NCI-H524 (cell line): Measurements from ENCODE around the gene MAP10.
"Not testable (repeated sequence)": the region's sequence is repeated elsewhere in the genome, so short reads cannot be mapped to it uniquely, and the experiment has no call there.

ENCODE experiments used
- DNase-seq, 2 experiments: peaks; one replicate each; lab custom pipeline; 2025; lab: John Stamatoyannopoulos, UW

Gene MAP10

GRCh38 chr1:232805269-232806185 is at the start of gene MAP10:
Gene MAP10 (plus strand): TSS chr1:232805416. CDS start chr1:232805450, 34 bp downstream.
- DNase-seq: peak; percentile 29 to 84

- peak; percentile 3 to 74 for DNase-seq
Observed at GRCh38 chr1:232764458-232765251, 40.6 kb upstream of the MAP10 start.

DNA sequence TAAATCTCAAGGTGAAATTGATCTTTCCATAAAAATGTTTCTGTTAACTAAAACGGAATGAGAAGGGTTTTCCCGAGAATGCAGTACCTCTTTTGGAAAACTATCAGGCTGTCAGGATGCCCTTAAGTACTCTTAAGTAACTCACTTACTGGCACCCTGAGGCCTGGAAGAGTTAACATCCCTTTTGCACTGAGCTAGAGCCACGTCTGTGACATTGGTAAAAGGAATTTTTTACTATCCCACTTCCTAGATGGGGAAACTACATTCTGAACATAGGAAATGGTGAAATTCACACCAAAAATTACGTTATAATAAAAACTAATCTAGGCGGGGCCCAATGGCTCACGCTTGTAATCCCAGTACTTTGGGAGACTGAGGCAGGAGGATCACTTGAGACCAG is 39.7 kb upstream of the MAP10 start:
- DNase-seq: no peak

GRCh38 chr1:232766241-232766890 is 38.9 kb upstream of the MAP10 start:
- DNase-seq: no peak

GRCh38 chr1:232766904-232767303 is 38.3 kb upstream of the MAP10 start:
- no peak for DNase-seq

DNA sequence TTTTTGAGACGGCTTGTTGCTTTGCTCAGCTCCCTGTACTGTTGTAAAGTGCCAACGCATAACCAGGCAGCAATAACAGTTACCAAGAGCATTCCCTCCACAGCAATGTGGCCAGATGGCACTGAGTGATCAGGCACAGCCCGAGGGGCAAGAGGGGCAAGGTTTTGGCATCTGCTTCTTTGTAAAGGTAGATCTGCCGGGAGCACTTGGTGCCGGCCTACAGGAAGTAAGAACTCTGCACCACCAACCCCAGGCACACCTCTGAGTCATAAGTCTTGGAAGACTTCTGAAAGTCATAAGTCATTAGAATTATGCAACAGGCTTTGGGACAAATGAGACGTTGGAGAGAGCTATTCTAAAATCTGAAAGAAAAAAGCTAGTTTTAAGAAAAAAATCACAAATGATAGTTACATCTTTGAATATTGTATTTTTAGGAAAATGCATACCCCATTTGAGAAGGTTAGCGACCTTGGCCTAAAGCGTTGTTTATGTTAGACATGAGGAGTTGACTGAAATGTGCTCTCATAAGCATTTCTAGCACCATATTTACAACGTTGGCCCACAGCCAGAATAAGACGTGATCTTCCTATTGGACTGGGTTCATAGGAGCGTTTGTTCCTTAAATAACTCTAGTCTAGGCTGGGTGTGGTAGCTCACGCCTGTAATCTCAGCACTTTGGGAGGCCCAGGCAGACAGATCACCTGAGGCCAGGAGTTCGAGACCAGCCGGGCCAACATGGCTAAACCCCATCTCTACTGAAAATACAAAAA is 37.7 kb upstream of the MAP10 start:
- peak in 1 of 2 experiments; percentile 46 for DNase-seq

DNA sequence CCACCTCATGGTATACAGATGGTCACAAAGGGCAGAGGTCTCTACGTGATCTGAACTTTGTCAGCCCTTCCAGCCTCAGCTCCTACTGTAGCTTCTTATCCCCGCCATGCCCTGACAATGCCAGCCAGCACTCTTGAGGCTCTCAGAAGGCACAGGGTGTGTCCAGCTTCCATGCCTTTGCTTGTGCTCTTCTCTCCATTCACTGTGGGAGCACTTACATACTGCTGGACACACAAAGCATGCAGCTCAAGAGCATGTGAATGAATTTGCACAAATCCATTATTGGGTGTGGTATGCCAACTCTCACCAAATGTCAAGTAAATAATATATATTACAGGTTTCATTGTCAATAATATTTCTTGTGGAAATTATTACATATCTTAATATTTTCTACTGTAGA is 36.4 kb upstream of the MAP10 start:
- DNase-seq: no peak

GRCh38 chr1:232769733-232770132 is 35.5 kb upstream of the MAP10 start:
- no peak for DNase-seq

DNA sequence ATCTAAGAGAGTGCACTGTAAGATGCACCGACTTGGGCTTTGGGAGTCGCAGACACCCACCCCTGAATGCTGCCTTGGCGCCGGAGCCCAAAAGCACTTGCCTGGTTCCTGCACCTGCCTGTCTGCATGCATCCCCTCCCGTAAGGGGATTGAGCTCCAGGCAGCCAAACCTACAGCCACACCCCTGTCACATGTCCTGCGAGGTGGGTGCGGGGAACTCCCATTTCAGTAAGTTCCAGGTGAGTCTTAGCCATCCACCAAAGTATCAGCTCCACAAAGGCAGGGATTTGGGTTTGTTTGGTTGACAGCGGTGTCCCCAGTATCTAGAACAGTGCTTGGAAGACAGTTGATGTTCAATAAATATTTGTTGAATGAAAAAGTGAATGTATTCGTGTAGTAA is 31.5 kb upstream of the MAP10 start:
- DNase-seq: no peak

- DNase-seq: no peak
Observed at GRCh38 chr1:232776526-232777106, 28.6 kb upstream of the MAP10 start.

GRCh38 chr1:232780354-232780753 is 24.9 kb upstream of the MAP10 start:
- no peak for DNase-seq

- DNase-seq: no peak
Observed at GRCh38 chr1:232784794-232785193, 20.4 kb upstream of the MAP10 start.

GRCh38 chr1:232785630-232786029 is 19.6 kb upstream of the MAP10 start:
- DNase-seq: not testable (repeated sequence)

DNA sequence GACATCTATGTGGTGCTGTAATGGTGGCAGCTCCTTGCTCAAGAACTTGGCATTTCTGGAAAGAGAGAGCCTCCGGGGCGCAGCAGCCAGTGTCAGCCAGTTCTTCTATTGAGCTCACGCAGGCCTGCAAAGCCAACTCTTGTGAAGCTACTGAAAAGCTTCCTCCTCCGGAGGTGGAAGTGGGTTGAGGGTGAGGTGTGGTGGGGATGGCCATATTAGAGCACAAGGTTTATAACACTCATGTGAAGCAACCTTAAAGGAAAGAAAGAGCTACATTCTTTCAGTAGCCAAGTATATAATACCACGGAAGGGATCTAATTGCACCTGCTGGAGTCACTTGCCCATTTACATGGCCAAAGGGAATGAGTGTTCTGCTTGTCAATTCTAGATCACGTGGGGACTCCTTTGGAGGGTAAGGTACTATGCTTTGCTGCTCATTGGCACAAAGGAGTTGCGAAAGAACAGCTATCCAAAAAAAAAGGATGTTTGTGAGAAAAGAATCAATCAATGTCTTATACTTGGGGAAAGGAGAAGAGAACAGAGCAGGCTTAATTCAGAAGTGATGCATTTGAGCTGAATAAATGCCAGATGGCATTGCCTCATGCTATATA is 18.3 kb upstream of the MAP10 start:
- no peak for DNase-seq

DNA sequence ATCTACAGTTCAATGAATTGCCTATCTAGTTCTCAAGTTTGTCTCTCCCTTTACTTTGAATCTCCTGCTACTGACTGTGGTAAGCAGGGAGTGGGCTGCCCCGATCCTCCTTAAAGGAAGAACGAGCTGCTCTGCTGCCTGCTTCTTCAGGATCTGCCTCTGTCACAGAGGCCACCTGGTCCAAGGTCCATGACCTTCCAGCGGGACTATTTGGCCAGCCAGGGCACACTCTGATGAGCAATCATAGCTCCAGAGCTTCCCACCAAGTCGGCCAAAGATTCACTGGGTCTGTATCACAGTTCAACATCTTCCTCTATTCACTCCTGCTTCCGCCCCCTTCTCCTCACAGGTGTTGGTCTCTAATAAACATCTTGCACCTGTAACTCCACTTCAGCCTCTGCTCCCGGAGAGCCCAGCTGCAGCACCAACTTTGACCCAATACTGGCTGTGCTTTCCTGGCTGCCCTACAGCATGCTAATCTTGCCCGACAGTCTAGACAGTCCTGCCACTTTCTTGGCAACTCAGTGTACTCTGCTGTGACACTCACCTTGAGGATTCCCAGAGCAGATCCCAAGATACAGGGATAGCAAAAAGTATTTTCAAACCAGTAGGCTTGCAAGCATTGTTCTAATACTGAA is 16.9 kb upstream of the MAP10 start:
- no peak for DNase-seq

DNA sequence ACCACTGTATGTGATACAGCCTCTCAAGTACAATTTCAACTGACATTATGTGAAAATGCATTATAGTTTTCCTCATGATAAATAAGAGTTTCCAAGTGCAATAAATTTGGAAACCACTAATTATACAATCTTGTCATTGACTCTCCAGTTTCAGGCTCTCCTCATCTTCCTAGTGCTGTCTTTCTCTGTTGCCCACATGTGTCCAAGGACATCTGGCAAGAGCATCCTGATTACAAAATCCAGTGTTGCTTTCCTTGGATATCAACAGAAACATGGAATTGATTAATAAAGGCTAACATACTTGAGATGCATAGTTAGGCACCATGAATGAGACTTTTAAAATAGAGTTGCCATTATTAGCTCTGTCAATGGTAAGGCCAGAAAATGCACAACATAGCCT is 15.6 kb upstream of the MAP10 start:
- DNase-seq: no peak

- no peak for DNase-seq
Observed at GRCh38 chr1:232792949-232793348, 12.3 kb upstream of the MAP10 start.

GRCh38 chr1:232793944-232794343 is 11.3 kb upstream of the MAP10 start:
- no peak for DNase-seq

DNA sequence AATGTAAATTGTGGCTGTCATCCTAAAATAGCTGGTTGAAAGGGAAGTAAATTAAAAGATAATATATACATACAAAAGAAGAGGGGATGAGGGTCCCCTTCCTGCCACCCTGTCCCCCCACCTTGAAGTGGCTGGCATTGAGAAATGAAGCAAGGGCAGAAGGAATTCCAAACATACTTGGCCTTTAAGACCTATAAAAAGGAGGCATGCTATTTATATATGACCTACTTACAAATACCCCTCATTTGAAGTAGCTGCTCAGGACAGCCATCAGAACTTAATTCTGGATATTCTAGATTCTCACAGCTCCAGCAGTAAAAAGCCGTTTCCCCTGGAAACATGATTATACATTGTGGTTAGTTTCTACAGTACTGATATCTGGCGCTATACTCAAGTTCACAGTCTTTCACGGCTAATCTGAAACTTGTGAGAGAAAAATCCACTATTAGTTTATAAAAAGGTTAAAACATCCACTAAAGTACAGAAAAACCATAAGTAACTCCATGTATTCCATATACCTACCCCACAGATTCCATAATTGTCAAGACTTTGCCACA is 9.6 kb upstream of the MAP10 start:
- DNase-seq: no peak

DNA sequence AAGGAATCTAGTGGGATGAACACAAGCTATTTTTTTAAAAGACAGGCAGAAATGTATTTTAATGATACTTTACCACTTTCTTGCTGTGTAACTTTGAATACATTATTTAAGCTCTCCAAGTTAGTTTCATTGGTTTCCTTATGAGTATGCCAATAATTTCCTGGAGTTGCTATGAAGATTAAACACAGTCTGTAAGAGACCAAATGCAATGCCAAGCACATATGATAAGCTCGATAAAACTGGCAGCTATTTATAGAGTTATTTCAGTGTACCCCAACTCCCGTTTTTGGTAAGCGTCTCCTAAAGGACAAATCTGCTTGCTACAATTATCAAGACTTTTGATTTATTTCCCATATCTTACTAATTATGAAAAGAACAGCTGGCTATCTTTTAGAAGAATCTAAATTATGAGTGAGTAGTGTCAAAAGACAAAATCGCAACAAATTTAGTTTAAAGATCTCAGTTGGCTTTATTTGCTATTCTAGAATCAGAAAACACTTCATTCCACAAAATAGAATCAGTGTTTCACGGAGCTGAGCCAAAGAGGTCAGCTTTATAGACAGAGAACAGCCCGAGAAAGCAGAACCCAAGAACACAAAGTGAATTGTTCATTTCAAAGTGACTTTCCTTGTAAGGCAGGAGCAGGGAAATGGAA is 7.2 kb upstream of the MAP10 start:
- DNase-seq: no peak
